Activated T-helper 17 cell treated with anti-CD3 and anti-CD28 coated beads, Interleukin-2, amount 50 U/mL, for 72 hours (primary cell): ENCODE measurements around the gene DHX40. TPM values are rescaled to one million over a fixed set of nuclear protein-coding genes. Genes with fewer than 3 reads are reported as not detected.
A peak's percentile ranks its signal among the peaks of the same experiment; 100 is the strongest.

ENCODE experiments used
- ATAC-seq: fragments of 150-1000 bp; cut with Tn5 transposase; replicated peaks from 2 replicates; pipeline ENCODE4 v1.10.0; 2021; ENCODE audit warnings: mild to moderate bottlenecking, moderate library complexity
- H3K27ac Mint-ChIP-seq: one replicate; pipeline ENCODE4 v1.8.0; 2022; ENCODE audit warnings: mixed read lengths
- H3K27me3 Mint-ChIP-seq: one replicate; pipeline ENCODE4 v1.8.0; 2022; ENCODE audit warnings: mixed read lengths
- H3K36me3 Mint-ChIP-seq: one replicate; pipeline ENCODE4 v1.8.0; 2022; ENCODE audit warnings: low read depth, mild to moderate bottlenecking, mixed read lengths
- H3K4me1 Mint-ChIP-seq: one replicate; pipeline ENCODE4 v1.8.0; 2022; ENCODE audit warnings: mixed read lengths
- H3K4me3 Mint-ChIP-seq: one replicate; pipeline ENCODE4 v1.8.0; 2022; ENCODE audit warnings: mild to moderate bottlenecking, mixed read lengths
- H3K9me3 Mint-ChIP-seq: one replicate; pipeline ENCODE4 v1.8.0; 2022; ENCODE audit warnings: mixed read lengths
- total RNA-seq, 2 donors: library from RNA; stranded (reverse); gene quantifications; one replicate each; pipeline ENCODE4 v1.2.3, GENCODE V29; 2022

DHX40 gene
- total RNA-seq, 2 donors from 2014 or later, result 23.0 to 44.8 TPM

DNA sequence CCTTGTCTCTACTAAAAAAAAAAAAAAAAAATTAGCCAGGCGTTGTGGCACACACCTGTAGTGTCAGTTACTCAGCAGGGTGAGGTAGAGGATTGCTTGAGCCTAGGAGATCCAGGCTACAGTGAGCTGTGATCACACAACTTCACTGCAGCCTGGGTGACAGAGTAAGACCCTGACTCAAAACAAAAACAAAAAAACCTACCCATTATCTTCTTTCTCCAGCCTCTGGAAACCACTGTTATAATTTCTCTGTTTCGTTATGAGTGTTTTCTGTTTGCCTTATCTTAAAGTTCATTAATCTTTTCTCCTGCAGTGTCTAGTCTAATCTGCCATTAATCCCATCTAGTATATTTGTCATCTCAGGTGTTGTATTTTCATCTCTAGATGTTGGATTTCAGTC is 35.7 kb downstream of the DHX40 start:
- H3K4me3 Mint-ChIP-seq, result peak overlapping the region; percentile 42
- H3K27ac Mint-ChIP-seq, result peak overlapping the region; percentile 55
- peaks cover 10% of the 10 kb centered on the region for H3K4me1 Mint-ChIP-seq
- peaks cover 65% of the 10 kb centered on the region for H3K36me3 Mint-ChIP-seq
- no peaks in the 10 kb centered on the region for H3K27me3 Mint-ChIP-seq
- no peaks in the 10 kb centered on the region for H3K9me3 Mint-ChIP-seq
- peak; percentile 99 for ATAC-seq

DNA sequence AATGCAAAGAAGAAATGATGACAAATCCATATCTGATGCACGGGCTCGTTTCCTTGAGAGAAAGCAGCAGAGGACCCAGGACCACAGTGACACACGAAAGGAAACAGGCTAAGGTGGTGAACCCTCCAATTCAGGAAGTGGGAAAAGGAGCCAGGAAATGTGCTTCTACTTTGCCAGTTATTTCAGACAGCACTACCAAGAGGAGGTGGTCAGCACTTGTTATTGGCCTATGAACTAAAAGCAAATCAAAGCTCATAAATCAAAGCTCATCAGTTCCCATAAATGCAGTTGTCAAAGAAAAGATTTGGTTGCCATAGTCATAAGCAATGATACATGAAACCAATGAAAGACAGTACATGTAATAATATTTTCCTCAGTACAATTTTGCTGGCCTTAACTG is 41.7 kb downstream of the DHX40 start:
- H3K36me3 Mint-ChIP-seq, result peaks cover 84% of the 10 kb centered on the region
- H3K27ac Mint-ChIP-seq, result no peak overlapping the region
- no peak overlapping the region for H3K4me3 Mint-ChIP-seq
- no peaks in the 10 kb centered on the region for H3K9me3 Mint-ChIP-seq
- H3K27me3 Mint-ChIP-seq, result no peaks in the 10 kb centered on the region
- no peaks in the 10 kb centered on the region for H3K4me1 Mint-ChIP-seq
- no peak for ATAC-seq

DNA sequence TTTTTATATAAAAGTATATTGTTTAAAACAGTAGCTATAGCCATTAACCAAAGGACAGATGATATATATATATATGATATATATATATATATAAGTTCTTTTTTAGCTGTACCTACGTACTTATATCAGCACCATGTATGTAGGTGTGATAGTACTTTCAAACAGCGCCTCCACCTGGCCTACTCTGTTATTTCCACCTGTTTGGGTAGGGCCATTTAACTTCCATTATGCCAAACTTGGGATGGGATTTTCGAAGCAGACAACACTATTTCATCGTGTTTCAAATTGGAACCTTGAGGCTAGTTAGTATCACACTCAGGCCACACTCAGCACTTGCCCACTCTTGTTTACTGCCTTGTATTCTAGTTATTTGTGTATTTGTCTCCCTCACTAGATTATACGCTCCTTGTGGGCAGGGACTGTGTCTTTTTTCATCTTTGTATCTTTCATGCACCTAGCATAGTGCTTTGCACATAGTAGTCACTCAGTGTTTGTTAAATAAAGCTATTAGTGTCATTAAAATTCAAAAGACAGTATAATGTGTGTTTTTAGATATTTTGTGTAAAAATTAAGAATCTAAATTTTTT is 42.5 kb downstream of the DHX40 start:
- no peaks in the 10 kb centered on the region for H3K27me3 Mint-ChIP-seq
- no peak overlapping the region for H3K27ac Mint-ChIP-seq
- no peaks in the 10 kb centered on the region for H3K4me1 Mint-ChIP-seq
- no peak overlapping the region for H3K4me3 Mint-ChIP-seq
- no peaks in the 10 kb centered on the region for H3K9me3 Mint-ChIP-seq
- H3K36me3 Mint-ChIP-seq, result peaks cover 75% of the 10 kb centered on the region
- peak; percentile 37 for ATAC-seq

DNA sequence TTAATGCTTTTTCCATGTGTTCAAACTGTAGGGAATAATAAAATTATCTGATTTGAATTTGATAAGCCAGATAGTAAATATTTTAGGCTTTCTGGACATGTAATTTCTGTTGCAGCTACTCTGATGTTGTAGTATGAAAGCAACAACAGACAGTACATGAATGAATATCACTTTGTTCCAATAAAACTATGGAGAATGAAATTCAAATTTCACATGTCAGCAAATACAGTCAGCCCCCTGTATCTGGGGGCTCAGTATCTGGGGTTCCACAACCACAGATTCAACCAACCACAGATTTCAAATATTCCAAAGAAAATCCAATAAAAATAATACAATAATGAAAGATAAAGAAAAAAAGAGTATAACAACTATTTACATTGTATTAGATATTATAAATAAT is 46.1 kb downstream of the DHX40 start:
- Mint-ChIP-seq H3K27ac (no peak overlapping the region), H3K27me3 (no peaks in the 10 kb centered on the region), H3K4me3 (no peak overlapping the region), H3K4me1 (no peaks in the 10 kb centered on the region), H3K36me3 (peaks cover 39% of the 10 kb centered on the region), H3K9me3 (no peaks in the 10 kb centered on the region)
- ATAC-seq, result no peak

DNA sequence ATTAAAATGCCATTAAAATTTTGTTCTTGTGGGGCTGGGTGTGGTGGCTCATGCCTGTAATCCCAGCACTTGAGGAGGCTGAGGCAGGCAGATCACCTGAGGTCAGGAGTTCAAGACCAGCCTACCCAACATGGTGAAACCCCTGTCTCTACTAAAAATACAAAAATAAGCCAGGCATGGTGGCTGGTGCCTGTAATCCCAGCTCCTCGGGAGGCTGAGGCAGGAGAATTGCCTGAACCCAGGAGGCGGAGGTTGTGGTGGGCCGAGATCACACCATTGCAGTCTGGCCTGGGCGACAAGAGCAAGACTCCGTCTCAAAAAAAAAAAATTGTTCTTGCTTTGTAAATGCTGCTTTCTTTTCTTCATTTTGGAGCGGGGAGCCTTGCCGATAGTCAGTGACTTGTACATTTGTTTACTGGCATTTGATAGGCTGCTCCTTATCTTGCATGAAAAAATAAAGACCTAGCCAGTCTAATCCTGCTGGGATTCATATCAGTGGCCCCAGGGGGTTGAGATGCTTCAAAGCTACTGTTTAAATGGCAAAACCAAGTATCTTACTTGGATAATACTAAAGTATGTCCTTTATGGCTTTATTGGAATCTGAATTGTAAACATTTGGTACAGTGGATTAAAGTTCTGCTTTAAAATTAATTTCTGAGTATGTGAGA is 51.0 kb downstream of the DHX40 start:
- ATAC-seq, result no peak
- H3K27me3 Mint-ChIP-seq, result no peaks in the 10 kb centered on the region
- peak overlapping the region; percentile 99 for H3K4me3 Mint-ChIP-seq
- no peak overlapping the region for H3K27ac Mint-ChIP-seq
- H3K36me3 Mint-ChIP-seq, result peaks cover 27% of the 10 kb centered on the region
- H3K9me3 Mint-ChIP-seq, result no peaks in the 10 kb centered on the region
- H3K4me1 Mint-ChIP-seq, result peaks cover 16% of the 10 kb centered on the region

DNA sequence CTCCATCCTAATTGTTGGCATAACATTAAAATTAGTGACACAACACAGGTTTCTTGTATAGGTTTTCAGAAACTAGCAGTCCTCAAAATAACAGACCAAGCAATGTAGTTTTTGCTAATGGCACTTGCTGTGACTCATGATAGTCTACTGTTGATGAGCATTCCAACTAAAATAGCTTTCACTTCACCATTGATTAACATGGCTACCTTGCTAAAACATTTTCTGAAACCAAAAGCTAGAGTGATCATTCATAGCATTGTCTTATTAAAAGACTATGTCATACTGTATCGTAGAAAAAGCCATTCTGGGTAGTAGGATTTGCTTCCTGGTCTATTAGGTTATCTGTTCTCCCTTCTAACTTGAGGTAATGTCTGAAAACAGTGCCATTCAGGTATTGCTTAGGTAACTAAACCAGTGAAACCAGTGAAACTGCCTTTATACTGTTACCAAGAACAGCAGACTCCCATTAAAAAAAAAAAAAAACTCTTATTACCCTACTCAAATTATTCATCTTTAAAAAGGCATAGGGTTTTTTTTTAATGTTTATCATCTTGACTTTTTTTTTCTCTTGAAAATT is 51.8 kb downstream of the DHX40 start:
- H3K27ac Mint-ChIP-seq, result peak overlapping the region; percentile 99
- no peak for ATAC-seq
- no peaks in the 10 kb centered on the region for H3K9me3 Mint-ChIP-seq
- peak overlapping the region; percentile 99 for H3K4me3 Mint-ChIP-seq
- no peaks in the 10 kb centered on the region for H3K27me3 Mint-ChIP-seq
- peaks cover 21% of the 10 kb centered on the region for H3K4me1 Mint-ChIP-seq
- peaks cover 36% of the 10 kb centered on the region for H3K36me3 Mint-ChIP-seq

DNA sequence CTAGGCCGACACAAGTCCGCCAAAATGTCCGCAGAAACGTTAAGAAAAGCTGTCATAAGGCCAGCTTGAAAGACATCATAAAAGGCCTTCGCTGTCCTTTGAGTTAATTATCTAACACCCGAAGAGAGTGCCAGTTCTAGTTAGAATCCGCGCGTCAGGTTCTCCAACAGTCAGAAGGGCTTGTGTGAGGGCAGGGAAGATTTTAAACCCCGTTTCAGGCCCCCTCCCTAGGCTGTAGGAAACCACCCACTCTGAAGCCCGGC is 53.6 kb downstream of the DHX40 start:
- Mint-ChIP-seq H3K36me3 (peaks cover 50% of the 10 kb centered on the region), H3K27ac (peak overlapping the region; percentile 99), H3K4me1 (peaks cover 27% of the 10 kb centered on the region), H3K4me3 (peak overlapping the region; percentile 99), H3K9me3 (no peaks in the 10 kb centered on the region), H3K27me3 (no peaks in the 10 kb centered on the region)
- no peak for ATAC-seq

DNA sequence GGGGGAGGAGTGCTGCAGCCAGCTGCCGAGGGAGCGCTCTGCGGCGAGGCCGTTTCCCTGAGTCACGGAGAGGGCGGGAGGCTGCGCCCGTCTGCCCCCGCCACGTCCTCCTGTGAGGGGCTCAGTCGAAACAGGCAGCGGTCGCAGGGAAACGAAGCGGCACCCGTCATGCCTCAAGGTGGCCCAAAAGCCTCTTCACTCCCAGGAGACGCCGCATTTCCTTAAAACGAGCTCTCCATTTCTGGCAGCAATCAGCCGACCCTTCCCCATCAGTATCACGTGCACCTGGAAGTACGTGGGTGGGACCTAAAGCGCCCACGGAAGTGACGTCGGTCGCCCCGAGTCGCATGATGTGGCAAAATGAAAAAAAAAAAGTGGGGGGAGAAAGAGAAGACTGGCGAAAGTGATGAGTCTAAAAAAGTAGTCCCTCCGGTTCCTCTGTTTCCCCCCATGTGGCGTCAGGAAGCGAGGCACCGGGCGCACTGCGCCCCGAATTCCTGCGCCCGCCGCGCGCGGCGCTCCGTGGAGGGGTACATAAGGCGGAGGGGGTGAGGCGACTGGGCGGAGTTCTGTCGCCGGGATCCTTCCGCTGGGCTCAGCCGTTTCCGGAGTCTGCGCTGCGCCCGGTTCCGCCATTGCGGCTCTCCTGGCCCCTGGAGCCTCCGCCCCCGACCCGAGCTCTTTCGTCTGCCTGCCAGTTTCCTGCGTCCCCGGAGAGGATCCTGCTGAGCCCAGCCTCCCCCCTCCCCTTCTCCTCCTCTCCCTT is 54.1 kb downstream of the DHX40 start, which contains the start of gene CLTC:
Gene CLTC, plus strand, starts transcription at position 598 of the 766 bp plus-strand sequence. CDS start 237 bp downstream, outside the sequence.
- ATAC-seq, result peak; percentile 86
- Mint-ChIP-seq H3K36me3 (peaks cover 54% of the 10 kb centered on the region), H3K27me3 (no peaks in the 10 kb centered on the region), H3K27ac (peak within 1 kb of the TSS; percentile 99), H3K9me3 (no peaks in the 10 kb centered on the region), H3K4me3 (peak within 1 kb of the TSS; percentile 99), H3K4me1 (peaks cover 27% of the 10 kb centered on the region)

DNA sequence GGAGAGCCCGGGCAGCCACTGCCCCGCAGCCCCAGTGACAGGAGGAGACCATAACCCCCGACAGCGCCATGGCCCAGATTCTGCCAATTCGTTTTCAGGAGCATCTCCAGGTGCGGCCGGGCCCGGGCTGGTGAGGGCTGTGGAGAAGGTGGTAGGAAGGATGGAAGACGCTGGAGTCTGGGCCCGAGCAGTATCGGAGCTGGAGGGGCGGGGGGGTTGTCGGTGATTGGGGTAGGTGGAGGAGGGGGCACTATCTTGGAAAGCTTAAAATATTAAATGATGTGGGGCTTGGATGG is 54.6 kb downstream of the DHX40 start:
- H3K4me1 Mint-ChIP-seq, result peaks cover 27% of the 10 kb centered on the region
- H3K27me3 Mint-ChIP-seq, result no peaks in the 10 kb centered on the region
- H3K36me3 Mint-ChIP-seq, result peaks cover 54% of the 10 kb centered on the region
- H3K9me3 Mint-ChIP-seq, result no peaks in the 10 kb centered on the region
- no peak for ATAC-seq
- peak overlapping the region; percentile 99 for H3K27ac Mint-ChIP-seq
- peak overlapping the region; percentile 99 for H3K4me3 Mint-ChIP-seq

DNA sequence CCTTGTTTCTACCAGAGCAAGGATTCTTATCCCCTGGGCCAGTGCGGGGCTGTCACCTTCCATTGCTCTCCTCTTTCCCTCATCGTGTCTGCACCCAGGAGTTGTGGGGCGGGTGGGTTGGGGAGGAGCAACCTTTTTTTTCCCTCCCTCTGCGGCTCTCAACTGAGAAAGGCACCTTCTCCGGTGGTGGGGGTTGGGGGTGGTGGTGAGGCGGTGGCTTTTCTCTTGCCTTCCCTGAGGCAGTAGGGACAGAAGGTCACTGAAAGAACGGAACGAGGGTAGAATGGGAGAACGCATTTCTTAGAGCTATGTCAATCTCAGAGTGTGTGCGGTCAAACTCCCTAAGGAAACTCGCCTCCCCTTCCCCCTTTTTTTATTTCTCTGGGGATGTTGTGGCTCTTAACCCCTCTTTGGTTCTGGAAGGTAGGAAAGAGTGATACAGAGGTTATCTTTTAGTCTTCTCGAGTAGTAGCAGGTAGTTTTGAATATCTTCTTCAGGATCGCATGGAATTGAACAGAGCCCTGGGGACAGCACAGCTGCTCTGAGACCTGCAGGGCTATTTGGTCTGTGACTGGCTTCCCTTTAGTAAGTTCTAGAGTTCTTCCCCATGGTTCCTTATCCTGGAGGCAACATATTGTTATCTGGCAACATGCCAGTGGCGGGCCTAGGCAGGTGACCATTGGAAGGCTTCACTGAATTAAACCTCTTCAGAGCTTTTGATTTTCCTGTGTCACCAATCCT is 55.3 kb downstream of the DHX40 start:
- H3K27me3 Mint-ChIP-seq, result no peaks in the 10 kb centered on the region
- H3K4me1 Mint-ChIP-seq, result peaks cover 27% of the 10 kb centered on the region
- peak; percentile 41 for ATAC-seq
- peak overlapping the region; percentile 99 for H3K4me3 Mint-ChIP-seq
- peaks cover 60% of the 10 kb centered on the region for H3K36me3 Mint-ChIP-seq
- peak overlapping the region; percentile 99 for H3K27ac Mint-ChIP-seq
- H3K9me3 Mint-ChIP-seq, result no peaks in the 10 kb centered on the region

DNA sequence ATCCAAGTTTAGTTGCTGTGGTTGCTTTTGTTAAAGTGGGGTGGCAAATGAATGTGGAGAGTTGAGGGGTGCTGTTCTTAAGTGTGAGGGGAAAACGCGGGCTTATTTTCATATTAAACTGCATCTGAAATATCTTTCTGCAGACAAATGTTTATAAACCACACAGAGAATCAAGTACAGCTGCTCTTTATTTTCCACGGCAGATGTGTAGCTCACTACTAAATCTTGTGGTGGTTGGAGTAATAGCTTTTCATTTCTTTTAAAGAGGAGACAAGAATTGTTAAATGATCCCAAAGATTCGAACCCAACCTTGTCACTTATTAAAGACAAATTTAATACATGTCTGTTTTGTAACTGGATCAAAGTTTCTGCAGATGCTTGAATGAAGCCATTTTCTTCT is 56.4 kb downstream of the DHX40 start:
- H3K9me3 Mint-ChIP-seq, result no peaks in the 10 kb centered on the region
- peak overlapping the region; percentile 99 for H3K27ac Mint-ChIP-seq
- peak overlapping the region; percentile 99 for H3K4me3 Mint-ChIP-seq
- peaks cover 33% of the 10 kb centered on the region for H3K4me1 Mint-ChIP-seq
- H3K36me3 Mint-ChIP-seq, result peaks cover 68% of the 10 kb centered on the region
- ATAC-seq, result no peak
- H3K27me3 Mint-ChIP-seq, result no peaks in the 10 kb centered on the region

DNA sequence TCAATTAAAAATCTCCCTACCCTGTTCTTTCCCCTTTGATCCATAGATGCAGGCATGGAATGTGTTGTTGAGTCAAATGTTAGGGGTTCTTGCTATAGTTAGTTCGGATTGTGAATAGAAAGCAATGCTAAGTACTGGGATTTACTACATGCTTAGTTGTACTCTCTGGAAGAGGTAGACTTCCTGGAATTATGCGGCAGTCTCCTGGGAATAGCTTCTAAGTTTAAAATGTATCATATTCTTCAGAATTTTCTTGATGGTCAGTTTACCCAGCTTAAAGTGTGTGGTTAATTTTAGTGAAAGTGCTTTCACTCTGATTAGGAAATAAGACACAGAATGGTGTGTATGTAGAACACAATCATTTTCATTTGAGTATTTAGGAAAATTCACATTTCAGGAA is 57.7 kb downstream of the DHX40 start:
- Mint-ChIP-seq H3K4me1 (peaks cover 34% of the 10 kb centered on the region), H3K4me3 (peak overlapping the region; percentile 99), H3K27me3 (no peaks in the 10 kb centered on the region), H3K9me3 (no peaks in the 10 kb centered on the region), H3K27ac (peak overlapping the region; percentile 14), H3K36me3 (peaks cover 75% of the 10 kb centered on the region)
- no peak for ATAC-seq

DNA sequence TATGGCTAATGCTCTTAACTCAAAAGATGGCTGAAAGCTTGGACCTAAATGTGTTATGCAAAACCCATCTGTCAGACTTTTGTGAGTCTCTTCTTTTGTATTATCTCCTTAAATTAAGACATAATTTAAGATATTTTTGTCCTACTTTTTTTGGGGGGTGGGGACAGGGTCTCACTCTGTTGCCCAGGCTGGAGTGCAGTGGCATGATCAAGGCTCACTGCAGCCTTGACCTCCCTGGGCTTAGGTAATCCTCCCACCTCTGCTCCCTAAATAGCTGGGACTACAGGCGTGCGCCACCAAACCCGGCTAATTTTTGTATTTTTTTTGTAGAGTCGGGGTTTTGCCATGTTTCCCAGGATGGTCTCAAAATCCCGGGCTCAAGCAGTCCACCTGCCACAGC is 61.3 kb downstream of the DHX40 start:
- ATAC-seq, result no peak
- Mint-ChIP-seq H3K4me3 (no peak overlapping the region), H3K27ac (no peak overlapping the region), H3K4me1 (peaks cover 36% of the 10 kb centered on the region), H3K27me3 (no peaks in the 10 kb centered on the region), H3K36me3 (peaks cover 77% of the 10 kb centered on the region), H3K9me3 (no peaks in the 10 kb centered on the region)

DNA sequence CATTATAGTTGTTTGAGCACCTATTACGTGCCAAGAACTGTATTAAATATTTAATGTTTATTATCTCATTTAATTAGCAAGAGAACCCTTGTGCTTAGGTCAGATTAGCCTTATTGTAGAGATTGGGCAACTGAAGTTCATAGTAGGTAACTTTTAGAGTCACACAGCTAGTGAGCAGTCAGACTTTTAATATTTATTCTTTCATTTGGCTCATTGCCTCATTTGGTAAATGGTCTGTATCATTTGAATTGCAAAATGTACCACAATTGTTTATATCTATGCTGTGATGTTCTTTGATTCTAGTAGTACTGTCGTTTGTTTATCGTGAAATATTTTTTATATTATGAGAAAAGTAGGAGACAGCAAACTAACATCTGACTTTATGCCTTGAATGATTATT is 61.9 kb downstream of the DHX40 start:
- Mint-ChIP-seq H3K36me3 (peaks cover 73% of the 10 kb centered on the region), H3K4me3 (peak overlapping the region; percentile 3), H3K9me3 (no peaks in the 10 kb centered on the region), H3K27me3 (no peaks in the 10 kb centered on the region), H3K27ac (peak overlapping the region; percentile 11), H3K4me1 (peaks cover 35% of the 10 kb centered on the region)
- ATAC-seq, result no peak
